Loucy (cell line): ENCODE results near the gene HMX2.

Experiments used
- H2AFZ ChIP-seq: fragments of 200-600 bp; sonication (generic); 2 replicates; pipeline ENCODE4 v1.6.0; 2016; ENCODE audit warnings: antibody characterized with exemption, mild to moderate bottlenecking, low read length, moderate library complexity
- H3F3A ChIP-seq: fragments of 200-600 bp; 2 replicates; pipeline ENCODE4 v1.6.0; 2016; ENCODE audit warnings: antibody characterized with exemption, low read depth, mild to moderate bottlenecking
- H3K27me3 ChIP-seq: fragments of 200-600 bp; sonication (generic); 2 replicates; pipeline ENCODE4 v1.6.1; 2014; ENCODE audit warnings: low read length, mild to moderate bottlenecking; ENCODE audit not compliant: insufficient read depth, poor library complexity, severe bottlenecking
- H3K36me3 ChIP-seq: fragments of 200-600 bp; sonication (generic); 2 replicates; pipeline ENCODE4 v1.6.1; 2016; ENCODE audit warnings: low read length; ENCODE audit not compliant: insufficient read depth
- H3K4me1 ChIP-seq: fragments of 200-600 bp; sonication (generic); 2 replicates; pipeline ENCODE4 v1.5.1; 2014; ENCODE audit warnings: low read length, mild to moderate bottlenecking; ENCODE audit not compliant: insufficient read depth, poor library complexity, severe bottlenecking
- H3K4me2 ChIP-seq: fragments of 200-600 bp; sonication (generic); 2 replicates; pipeline ENCODE4 v1.6.0; 2014; ENCODE audit warnings: antibody characterized with exemption, low read length, low read depth, mild to moderate bottlenecking; ENCODE audit not compliant: poor library complexity, severe bottlenecking
- H3K4me3 ChIP-seq: fragments of 200-600 bp; sonication (generic); 2 replicates; pipeline ENCODE4 v1.5.1; 2014; ENCODE audit warnings: low read length, mild to moderate bottlenecking, mixed read lengths; ENCODE audit not compliant: poor library complexity, severe bottlenecking
- H3K79me2 ChIP-seq: fragments of 200-600 bp; sonication (generic); 2 replicates; pipeline ENCODE4 v1.6.1; 2014; ENCODE audit warnings: low read length; ENCODE audit not compliant: insufficient read depth
- H3K9ac ChIP-seq: fragments of 200-600 bp; sonication (generic); 2 replicates; pipeline ENCODE4 v1.6.0; 2014; ENCODE audit warnings: mild to moderate bottlenecking, low read depth, low read length, moderate library complexity; ENCODE audit not compliant: poor library complexity, severe bottlenecking
- H3K9me2 ChIP-seq: fragments of 200-600 bp; sonication (generic); replicated peaks from 2 replicates; pipeline ENCODE4 v1.6.1; 2016; ENCODE audit warnings: low read depth, low read length, mixed read lengths
- H3K9me3 ChIP-seq: fragments of 200-600 bp; sonication (generic); 2 replicates; pipeline ENCODE4 v1.6.1; 2014; ENCODE audit warnings: mild to moderate bottlenecking, antibody characterized with exemption, low read length, low read depth; ENCODE audit not compliant: insufficient read depth
- H4K20me1 ChIP-seq: fragments of 200-600 bp; sonication (generic); 2 replicates; pipeline ENCODE4 v1.6.0; 2014; ENCODE audit warnings: antibody characterized with exemption, low read length, mild to moderate bottlenecking; ENCODE audit not compliant: insufficient read depth, poor library complexity, severe bottlenecking
- CTCF ChIP-seq: fragments of 200-600 bp; sonication (generic); conservative IDR thresholded peaks from 2 replicates; pipeline ENCODE4 v1.5.1; 2014; ENCODE audit warnings: mild to moderate bottlenecking, antibody characterized with exemption, low read length
- EZH2phosphoT487 ChIP-seq: fragments of 200-600 bp; IDR thresholded peaks from 2 replicates; pipeline ENCODE4 v1.6.1; 2018; ENCODE audit warnings: antibody characterized with exemption, mild to moderate bottlenecking, moderate library complexity, borderline replicate concordance

HMX2 gene

DNA sequence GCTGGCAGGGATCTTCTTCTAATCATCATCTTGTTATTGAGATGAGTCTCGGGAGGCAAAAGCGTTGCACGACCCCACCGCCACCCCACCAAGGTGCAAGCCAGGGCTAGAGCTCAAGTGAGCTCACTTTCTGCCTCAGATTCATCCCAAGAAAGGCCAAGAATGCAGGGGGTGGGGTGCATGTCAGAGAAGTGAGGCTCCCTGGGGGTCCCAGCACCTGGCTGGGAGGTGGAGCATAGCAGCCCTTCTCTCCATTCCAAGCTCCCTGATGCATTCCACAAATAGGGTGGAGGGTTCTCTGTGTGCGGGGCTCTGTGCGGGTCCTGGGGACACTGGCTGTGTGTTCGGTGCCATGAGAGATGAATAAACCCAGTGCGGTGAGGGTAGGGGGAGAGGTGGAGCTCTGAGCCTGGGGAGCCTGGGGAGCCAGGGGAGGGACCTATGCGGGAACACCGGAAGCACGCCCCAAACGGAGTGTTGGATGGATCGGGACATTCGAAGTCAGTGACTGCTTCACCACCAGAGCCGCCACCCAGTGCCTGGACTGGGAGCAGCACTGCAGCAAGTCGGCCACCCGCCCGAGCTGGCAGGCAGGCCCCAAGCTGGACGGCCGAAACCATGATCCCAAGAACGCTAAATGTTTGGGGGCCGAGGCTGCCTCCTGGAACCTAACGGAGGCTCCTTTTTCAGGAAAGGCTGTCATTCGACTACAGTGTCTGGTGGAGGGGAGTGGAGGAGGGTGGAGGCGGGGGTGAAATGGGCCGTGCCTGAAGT is 30.1 kb upstream of the HMX2 start:
- Histone ChIP-seq H3K4me3 (no peak overlapping the region), H4K20me1 (no peaks in the 10 kb centered on the region)

DNA sequence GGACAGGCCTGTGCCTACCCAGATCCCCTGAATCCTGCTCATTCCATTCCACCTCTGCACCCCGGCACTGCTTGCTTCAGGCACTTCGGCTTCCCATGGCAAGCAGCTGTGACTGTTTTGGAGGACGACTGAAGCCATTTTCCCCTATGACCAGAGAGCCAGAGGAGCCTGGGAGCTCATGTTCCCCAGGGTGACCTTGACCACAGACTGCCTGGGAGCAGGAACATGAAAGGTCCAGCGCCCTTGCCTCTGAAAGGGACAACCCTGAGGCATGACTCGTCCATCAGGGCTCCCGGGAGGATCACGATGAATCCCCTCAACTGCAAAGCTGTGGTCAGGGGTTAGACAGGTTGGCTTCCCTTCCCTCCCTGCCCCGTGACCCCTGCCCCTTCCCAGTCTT is 28.9 kb upstream of the HMX2 start:
- Histone ChIP-seq H3K9me2 (no peaks in the 10 kb centered on the region), H3K9me3 (no peaks in the 10 kb centered on the region), H3K4me2 (no peak overlapping the region), H3K27me3 (no peaks in the 10 kb centered on the region), H3K4me3 (no peak overlapping the region), H3K79me2 (no peaks in the 10 kb centered on the region), H4K20me1 (no peaks in the 10 kb centered on the region), H3K9ac (no peak overlapping the region), H3K36me3 (no peaks in the 10 kb centered on the region), H2AFZ (no peak overlapping the region), H3F3A (no peaks in the 10 kb centered on the region), H3K4me1 (no peaks in the 10 kb centered on the region)
- TF ChIP-seq CTCF (no peak), EZH2phosphoT487 (no peak)

More for the DNA sequence above, 30.1 kb upstream of the HMX2 start:
- no peak overlapping the region for H3K9ac ChIP-seq
- no peaks in the 10 kb centered on the region for H3F3A ChIP-seq
- TF ChIP-seq EZH2phosphoT487, result no peak
- TF ChIP-seq CTCF, result no peak
- H3K79me2 ChIP-seq, result no peaks in the 10 kb centered on the region
- no peak overlapping the region for H2AFZ ChIP-seq
- H3K27me3 ChIP-seq, result no peaks in the 10 kb centered on the region
- no peaks in the 10 kb centered on the region for H3K36me3 ChIP-seq
- H3K4me2 ChIP-seq, result no peak overlapping the region
- H3K9me3 ChIP-seq, result no peaks in the 10 kb centered on the region
- no peaks in the 10 kb centered on the region for H3K4me1 ChIP-seq
- no peaks in the 10 kb centered on the region for H3K9me2 ChIP-seq

GRCh38 chr10:123126246-123126645 is 21.7 kb upstream of the HMX2 start:
- Histone ChIP-seq H3K9me3 (no peaks in the 10 kb centered on the region), H2AFZ (no peak overlapping the region), H3K79me2 (no peaks in the 10 kb centered on the region), H3K27me3 (no peaks in the 10 kb centered on the region), H3K4me2 (no peak overlapping the region), H3F3A (no peaks in the 10 kb centered on the region), H4K20me1 (no peaks in the 10 kb centered on the region), H3K9ac (no peak overlapping the region), H3K4me1 (no peaks in the 10 kb centered on the region), H3K4me3 (no peak overlapping the region), H3K36me3 (no peaks in the 10 kb centered on the region), H3K9me2 (no peaks in the 10 kb centered on the region)
- TF ChIP-seq EZH2phosphoT487 (no peak), CTCF (no peak)
